HEK293 (cell line): ENCODE results near the gene ZNF70.

Experiments used
- CTCF ChIA-PET: fragments of 350-600 bp; formaldehyde crosslinking; extraction: SDS; loops from one replicate; lab custom pipeline; 2021; ENCODE audit warnings: antibody characterized with exemption; lab: Yijun Ruan, JAX
- POLR2A ChIA-PET: fragments of 300-600 bp; formaldehyde crosslinking; extraction: SDS; loops from one replicate; lab custom pipeline; 2020; ENCODE audit warnings: antibody characterized with exemption, inconsistent platforms; lab: Yijun Ruan, JAX
- H3K27ac ChIP-seq: fragments of 200-500 bp; sonication (Bioruptor generic); 2 replicates; pipeline ENCODE4 v1.5.1; 2014; ENCODE audit warnings: low read depth, low read length, control low read depth, inconsistent platforms; ENCODE audit errors: extremely low read depth
- H3K36me3 ChIP-seq, 2 experiments: fragments of 200-500 bp in 1 of 2; sonication (Bioruptor generic) in 1 of 2; 1 replicate in 1 of 2; 2 replicates in 1 of 2; pipeline ENCODE4 v1.5.1; 2014 to 2017; ENCODE audit warnings: inconsistent platforms in 2 of 2, low read length in 2 of 2; ENCODE audit not compliant: control insufficient read depth in 2 of 2, insufficient read depth in 1 of 2
- H3K4me1 ChIP-seq: fragments of 200-500 bp; sonication (Bioruptor generic); 2 replicates; pipeline ENCODE4 v1.5.1; 2014; ENCODE audit warnings: mild to moderate bottlenecking, low read length, inconsistent platforms; ENCODE audit not compliant: control insufficient read depth, insufficient read depth
- H3K4me3 ChIP-seq: 2 replicates; pipeline ENCODE4 v1.5.1; 2011; ENCODE audit warnings: low read depth, mild to moderate bottlenecking, control low read depth, low read length, moderate library complexity
- H3K9me3 ChIP-seq: fragments of 200-500 bp; sonication (Bioruptor generic); 2 replicates; pipeline ENCODE4 v1.5.1; 2014; ENCODE audit warnings: low read depth, low read length, inconsistent platforms; ENCODE audit not compliant: control insufficient read depth, insufficient read depth
- GLIS1 ChIP-seq: fragments of 450-650 bp; formaldehyde crosslinking; IDR thresholded peaks from 2 replicates; pipeline ENCODE4 v1.5.1; 2016; ENCODE audit warnings: missing biosample characterization, missing genetic modification characterization
- KLF9 ChIP-seq: fragments of 450-650 bp; formaldehyde crosslinking; IDR thresholded peaks from 2 replicates; pipeline ENCODE4 v1.5.1; 2016; ENCODE audit warnings: missing biosample characterization, missing genetic modification characterization, low read depth
- TCF7L2 ChIP-seq: IDR thresholded peaks from 2 replicates; pipeline ENCODE4 v1.6.1; 2011; ENCODE audit warnings: low read depth, mild to moderate bottlenecking, inconsistent platforms, low read length, moderate library complexity, borderline replicate concordance
- ZIC2 ChIP-seq: fragments of 450-650 bp; formaldehyde crosslinking; IDR thresholded peaks from 2 replicates; pipeline ENCODE4 v1.5.1; 2016; ENCODE audit warnings: missing biosample characterization, missing genetic modification characterization
- ZNF112 ChIP-seq: fragments of 450-650 bp; formaldehyde crosslinking; IDR thresholded peaks from 2 replicates; pipeline ENCODE4 v1.5.0; 2017; ENCODE audit warnings: missing biosample characterization, missing genetic modification characterization
- ZNF521 ChIP-seq: fragments of 450-650 bp; formaldehyde crosslinking; IDR thresholded peaks from 2 replicates; pipeline ENCODE4 v1.5.1; 2017; ENCODE audit warnings: missing biosample characterization, mild to moderate bottlenecking, missing genetic modification characterization
- ZNF548 ChIP-seq: fragments of 450-650 bp; formaldehyde crosslinking; IDR thresholded peaks from 2 replicates; pipeline ENCODE4 v1.5.1; 2016; ENCODE audit warnings: missing biosample characterization, missing genetic modification characterization
- ZNF560 ChIP-seq: fragments of 450-650 bp; formaldehyde crosslinking; IDR thresholded peaks from 2 replicates; pipeline ENCODE4 v1.5.1; 2017; ENCODE audit warnings: missing biosample characterization, missing genetic modification characterization, borderline replicate concordance
- ZNF600 ChIP-seq: fragments of 450-650 bp; formaldehyde crosslinking; IDR thresholded peaks from 2 replicates; pipeline ENCODE4 v1.5.1; 2016; ENCODE audit warnings: missing biosample characterization, missing genetic modification characterization
- ZNF623 ChIP-seq: fragments of 450-650 bp; formaldehyde crosslinking; IDR thresholded peaks from 2 replicates; pipeline ENCODE4 v1.5.1; 2016; ENCODE audit warnings: missing biosample characterization, missing genetic modification characterization
- ZNF785 ChIP-seq: fragments of 450-650 bp; formaldehyde crosslinking; IDR thresholded peaks from 2 replicates; pipeline ENCODE4 v1.5.1; 2016; ENCODE audit warnings: missing biosample characterization, missing genetic modification characterization
- ZSCAN16 ChIP-seq: fragments of 450-650 bp; formaldehyde crosslinking; IDR thresholded peaks from 2 replicates; pipeline ENCODE4 v1.5.1; 2016; ENCODE audit warnings: missing biosample characterization, missing genetic modification characterization
- TF ChIP-seq, protein P1 (sequence below): fragments of 450-650 bp; formaldehyde crosslinking; IDR thresholded peaks from 2 replicates; pipeline ENCODE4 v1.5.1; 2016; ENCODE audit warnings: missing biosample characterization, missing genetic modification characterization
- TF ChIP-seq, protein P2 (sequence below): fragments of 450-650 bp; formaldehyde crosslinking; IDR thresholded peaks from 2 replicates; pipeline ENCODE4 v1.5.1; 2016; ENCODE audit warnings: missing biosample characterization, missing genetic modification characterization, borderline replicate concordance
- TF ChIP-seq, protein P3 (sequence below): fragments of 450-650 bp; formaldehyde crosslinking; optimal IDR thresholded peaks from 2 replicates; pipeline ENCODE3; 2016; ENCODE audit warnings: missing biosample characterization, mild to moderate bottlenecking, missing genetic modification characterization

ZNF70 gene

DNA sequence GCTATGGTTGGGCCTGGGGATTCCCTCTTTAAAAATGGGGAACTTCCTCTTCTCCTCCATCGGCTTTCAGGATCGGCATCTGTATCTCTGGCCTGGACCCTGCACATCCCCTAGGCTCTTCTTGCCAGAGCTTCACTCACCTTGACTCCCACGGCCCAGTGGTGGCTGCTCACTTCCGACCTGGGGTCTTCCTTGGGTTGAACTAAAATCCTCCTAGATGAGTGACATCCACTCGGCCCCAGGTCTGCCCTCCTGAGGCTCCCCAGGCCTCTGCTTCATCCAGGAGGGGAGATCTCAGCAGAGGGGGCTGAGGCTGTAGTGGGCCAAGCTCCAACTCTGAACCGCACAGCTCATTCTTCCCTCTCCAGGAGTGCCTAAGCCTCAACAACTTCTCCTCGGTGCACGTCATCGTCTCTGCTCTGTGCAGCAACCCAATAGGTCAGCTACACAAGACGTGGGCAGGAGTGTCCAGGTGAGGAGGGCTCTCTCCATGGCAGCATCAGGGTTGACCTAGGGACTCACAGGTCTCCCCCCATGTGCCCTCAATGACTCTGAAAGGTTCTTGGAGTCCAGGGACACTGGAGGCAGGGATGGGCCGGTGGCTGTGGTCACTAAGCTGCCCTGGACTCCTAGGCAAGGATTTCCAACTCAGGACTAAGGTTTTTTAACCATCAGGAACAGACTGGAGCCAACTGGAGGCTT lies 56.8 kb downstream of the ZNF70 start:
- ChIA-PET POLR2A (interaction anchor here (1.2 kb wide), 1 partner anchor 25 kb away, joined by 3 read pairs; no protein-coding TSS in a partner anchor), CTCF (interaction anchor here (0.6 to 0.9 kb wide), 3 partner anchors 394 to 512 kb away, joined by 3 read pairs; no protein-coding TSS in a partner anchor)
- Histone ChIP-seq H3K9me3 (no peaks in the 10 kb centered on the region), H3K36me3 (peaks cover 4 to 97% of the 10 kb centered on the region in 2 experiments; a peak in 2 of 3 replicates), H3K4me3 (no peak overlapping the region), H3K27ac (no peak overlapping the region), H3K4me1 (no peaks in the 10 kb centered on the region)
- TF ChIP-seq ZNF623 (tag by site-specific recombination) = no peak
- TF ChIP-seq ZNF560 = no peak
- no peak for TF ChIP-seq ZNF600 (tag by site-specific recombination)
- no peak for TF ChIP-seq ZNF785 (tag by site-specific recombination)
- no peak for TF ChIP-seq ZSCAN16
- TF ChIP-seq ZIC2 = no peak

- Histone ChIP-seq H3K4me1 (no peaks in the 10 kb centered on the region), H3K9me3 (no peaks in the 10 kb centered on the region), H3K36me3 (peaks cover 4 to 97% of the 10 kb centered on the region in 2 experiments; a peak in 1 of 3 replicates), H3K27ac (no peak overlapping the region), H3K4me3 (no peak overlapping the region)
- ChIA-PET CTCF (no interaction called here), POLR2A (interaction anchor here (0.7 kb wide), 1 partner anchor 59 kb away, joined by 4 read pairs; the partner anchor contains the start of gene ZNF70)
- TF ChIP-seq ZNF548 (tag by site-specific recombination) (no peak), ZNF521 (no peak), GLIS1 (tag by site-specific recombination) (no peak)
- TF ChIP-seq, protein P1, sequence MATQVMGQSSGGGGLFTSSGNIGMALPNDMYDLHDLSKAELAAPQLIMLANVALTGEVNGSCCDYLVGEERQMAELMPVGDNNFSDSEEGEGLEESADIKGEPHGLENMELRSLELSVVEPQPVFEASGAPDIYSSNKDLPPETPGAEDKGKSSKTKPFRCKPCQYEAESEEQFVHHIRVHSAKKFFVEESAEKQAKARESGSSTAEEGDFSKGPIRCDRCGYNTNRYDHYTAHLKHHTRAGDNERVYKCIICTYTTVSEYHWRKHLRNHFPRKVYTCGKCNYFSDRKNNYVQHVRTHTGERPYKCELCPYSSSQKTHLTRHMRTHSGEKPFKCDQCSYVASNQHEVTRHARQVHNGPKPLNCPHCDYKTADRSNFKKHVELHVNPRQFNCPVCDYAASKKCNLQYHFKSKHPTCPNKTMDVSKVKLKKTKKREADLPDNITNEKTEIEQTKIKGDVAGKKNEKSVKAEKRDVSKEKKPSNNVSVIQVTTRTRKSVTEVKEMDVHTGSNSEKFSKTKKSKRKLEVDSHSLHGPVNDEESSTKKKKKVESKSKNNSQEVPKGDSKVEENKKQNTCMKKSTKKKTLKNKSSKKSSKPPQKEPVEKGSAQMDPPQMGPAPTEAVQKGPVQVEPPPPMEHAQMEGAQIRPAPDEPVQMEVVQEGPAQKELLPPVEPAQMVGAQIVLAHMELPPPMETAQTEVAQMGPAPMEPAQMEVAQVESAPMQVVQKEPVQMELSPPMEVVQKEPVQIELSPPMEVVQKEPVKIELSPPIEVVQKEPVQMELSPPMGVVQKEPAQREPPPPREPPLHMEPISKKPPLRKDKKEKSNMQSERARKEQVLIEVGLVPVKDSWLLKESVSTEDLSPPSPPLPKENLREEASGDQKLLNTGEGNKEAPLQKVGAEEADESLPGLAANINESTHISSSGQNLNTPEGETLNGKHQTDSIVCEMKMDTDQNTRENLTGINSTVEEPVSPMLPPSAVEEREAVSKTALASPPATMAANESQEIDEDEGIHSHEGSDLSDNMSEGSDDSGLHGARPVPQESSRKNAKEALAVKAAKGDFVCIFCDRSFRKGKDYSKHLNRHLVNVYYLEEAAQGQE = peak; percentile 93
These were observed 58.2 kb downstream of the ZNF70 start for GRCh38 chr22:23692598-23693291.

GRCh38 chr22:23691748-23692423 lies 59.0 kb downstream of the ZNF70 start:
- TF ChIP-seq ZNF112 (tag by site-specific recombination) (no peak), TCF7L2 (no peak), KLF9 (tag by site-specific recombination) (no peak)
- TF ChIP-seq, protein P2, sequence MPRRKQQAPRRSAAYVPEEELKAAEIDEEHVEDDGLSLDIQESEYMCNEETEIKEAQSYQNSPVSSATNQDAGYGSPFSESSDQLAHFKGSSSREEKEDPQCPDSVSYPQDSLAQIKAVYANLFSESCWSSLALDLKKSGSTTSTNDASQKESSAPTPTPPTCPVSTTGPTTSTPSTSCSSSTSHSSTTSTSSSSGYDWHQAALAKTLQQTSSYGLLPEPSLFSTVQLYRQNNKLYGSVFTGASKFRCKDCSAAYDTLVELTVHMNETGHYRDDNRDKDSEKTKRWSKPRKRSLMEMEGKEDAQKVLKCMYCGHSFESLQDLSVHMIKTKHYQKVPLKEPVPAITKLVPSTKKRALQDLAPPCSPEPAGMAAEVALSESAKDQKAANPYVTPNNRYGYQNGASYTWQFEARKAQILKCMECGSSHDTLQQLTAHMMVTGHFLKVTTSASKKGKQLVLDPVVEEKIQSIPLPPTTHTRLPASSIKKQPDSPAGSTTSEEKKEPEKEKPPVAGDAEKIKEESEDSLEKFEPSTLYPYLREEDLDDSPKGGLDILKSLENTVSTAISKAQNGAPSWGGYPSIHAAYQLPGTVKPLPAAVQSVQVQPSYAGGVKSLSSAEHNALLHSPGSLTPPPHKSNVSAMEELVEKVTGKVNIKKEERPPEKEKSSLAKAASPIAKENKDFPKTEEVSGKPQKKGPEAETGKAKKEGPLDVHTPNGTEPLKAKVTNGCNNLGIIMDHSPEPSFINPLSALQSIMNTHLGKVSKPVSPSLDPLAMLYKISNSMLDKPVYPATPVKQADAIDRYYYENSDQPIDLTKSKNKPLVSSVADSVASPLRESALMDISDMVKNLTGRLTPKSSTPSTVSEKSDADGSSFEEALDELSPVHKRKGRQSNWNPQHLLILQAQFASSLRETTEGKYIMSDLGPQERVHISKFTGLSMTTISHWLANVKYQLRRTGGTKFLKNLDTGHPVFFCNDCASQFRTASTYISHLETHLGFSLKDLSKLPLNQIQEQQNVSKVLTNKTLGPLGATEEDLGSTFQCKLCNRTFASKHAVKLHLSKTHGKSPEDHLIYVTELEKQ (tag by site-specific recombination) = no peak
- TF ChIP-seq, protein P3, sequence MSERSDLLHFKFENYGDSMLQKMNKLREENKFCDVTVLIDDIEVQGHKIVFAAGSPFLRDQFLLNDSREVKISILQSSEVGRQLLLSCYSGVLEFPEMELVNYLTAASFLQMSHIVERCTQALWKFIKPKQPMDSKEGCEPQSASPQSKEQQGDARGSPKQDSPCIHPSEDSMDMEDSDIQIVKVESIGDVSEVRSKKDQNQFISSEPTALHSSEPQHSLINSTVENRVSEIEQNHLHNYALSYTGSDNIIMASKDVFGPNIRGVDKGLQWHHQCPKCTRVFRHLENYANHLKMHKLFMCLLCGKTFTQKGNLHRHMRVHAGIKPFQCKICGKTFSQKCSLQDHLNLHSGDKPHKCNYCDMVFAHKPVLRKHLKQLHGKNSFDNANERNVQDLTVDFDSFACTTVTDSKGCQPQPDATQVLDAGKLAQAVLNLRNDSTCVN (tag by site-specific recombination) = no peak
- no peak overlapping the region for H3K27ac ChIP-seq
- POLR2A ChIA-PET = interaction anchor here (0.7 kb wide), 1 partner anchor 59 kb away, joined by 4 read pairs; the partner anchor contains the start of gene ZNF70
- peaks cover 4 to 98% of the 10 kb centered on the region in 2 experiments; a peak in 1 of 3 replicates for H3K36me3 ChIP-seq
- H3K9me3 ChIP-seq = no peaks in the 10 kb centered on the region
- H3K4me1 ChIP-seq = no peaks in the 10 kb centered on the region
- CTCF ChIA-PET = interaction anchor here (0.6 kb wide), 1 partner anchor 158 kb away, joined by 3 read pairs; no protein-coding TSS in a partner anchor
- H3K4me3 ChIP-seq = no peak overlapping the region
